GM12872 (cell line): Measurements from ENCODE around the gene PKHD1.

Source experiments
- CTCF ChIP-seq: IDR thresholded peaks from 3 replicates; pipeline ENCODE4 v1.5.1; 2011; ENCODE audit warnings: low read depth, mild to moderate bottlenecking, low read length, moderate library complexity; ENCODE audit not compliant: insufficient read depth

PKHD1 gene

DNA sequence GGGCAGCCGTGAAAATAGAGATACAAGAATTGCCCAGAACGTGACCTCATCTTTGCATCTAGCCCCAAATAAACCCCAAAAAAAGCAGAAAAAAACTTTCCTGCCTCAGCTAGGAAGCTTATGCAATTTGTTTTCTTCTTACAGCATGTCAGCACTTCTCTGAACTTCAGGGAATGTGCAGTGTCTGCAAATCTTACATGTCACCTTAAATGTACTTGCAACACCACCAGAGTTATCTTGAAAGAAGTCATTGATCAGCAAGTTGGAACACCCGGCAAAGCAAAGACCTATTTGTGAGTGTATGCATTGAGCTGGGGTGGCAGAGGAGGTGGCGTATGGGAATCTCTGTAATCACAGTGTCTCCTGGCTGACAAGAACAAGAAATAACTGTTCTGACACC, 123.4 kb downstream of the PKHD1 start:
- no peak for TF ChIP-seq CTCF

GRCh38 chr6:51962354-51962753, 125.1 kb downstream of the PKHD1 start:
- no peak for TF ChIP-seq CTCF

- TF ChIP-seq CTCF: no peak
These were observed 127.0 kb downstream of the PKHD1 start for GRCh38 chr6:51960419-51960818.

DNA sequence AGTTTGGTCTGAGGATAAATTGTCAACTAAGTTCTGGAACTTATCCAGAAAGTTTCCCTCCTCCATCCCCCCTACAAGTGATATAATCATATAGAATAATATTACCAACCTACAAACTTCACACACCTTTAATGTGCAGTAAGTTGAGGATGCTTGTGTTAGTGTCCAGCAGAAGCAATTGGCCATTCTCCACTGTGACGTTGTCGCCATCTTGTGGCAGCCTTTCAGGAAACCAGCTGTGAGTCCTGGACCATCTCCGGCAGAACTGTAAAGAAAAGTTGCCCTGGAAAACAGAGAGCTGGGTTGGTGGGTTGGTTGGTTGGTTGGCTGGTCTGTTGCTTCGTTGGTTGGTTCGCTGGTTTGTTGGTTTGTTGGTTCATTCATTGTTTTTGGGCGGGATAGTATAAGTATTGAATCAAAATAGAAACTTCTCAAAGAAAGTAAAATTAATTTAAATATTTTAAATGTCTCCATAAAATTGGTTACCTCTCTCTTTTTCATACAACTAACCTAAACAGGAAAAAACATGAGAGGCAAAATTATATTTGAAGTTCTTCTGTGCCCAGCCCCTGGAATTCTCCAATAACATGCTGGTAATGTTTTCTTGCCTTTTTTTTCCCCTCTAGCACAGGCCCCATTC, 127.5 kb downstream of the PKHD1 start:
- TF ChIP-seq CTCF: peak; percentile 85

DNA sequence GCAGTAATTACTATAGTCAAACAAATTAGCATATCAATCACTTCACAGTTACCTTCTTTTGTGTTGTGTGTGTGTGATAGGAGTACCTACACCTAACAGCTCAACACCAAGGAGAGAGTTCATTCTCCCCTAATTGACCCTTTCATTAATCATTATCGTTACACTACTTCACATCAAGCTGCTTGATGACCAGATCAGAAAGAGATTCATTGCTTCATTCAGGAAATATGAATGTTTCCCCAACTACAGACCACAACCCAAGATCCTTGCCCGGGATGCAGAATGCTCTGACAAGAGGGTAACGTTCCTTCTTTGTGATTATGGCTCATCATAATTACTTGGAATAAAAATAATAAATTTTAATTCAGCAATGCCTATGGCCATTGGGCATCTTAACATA, 132.7 kb downstream of the PKHD1 start:
- no peak for TF ChIP-seq CTCF

GRCh38 chr6:51953246-51953645, 134.2 kb downstream of the PKHD1 start:
- no peak for TF ChIP-seq CTCF

DNA sequence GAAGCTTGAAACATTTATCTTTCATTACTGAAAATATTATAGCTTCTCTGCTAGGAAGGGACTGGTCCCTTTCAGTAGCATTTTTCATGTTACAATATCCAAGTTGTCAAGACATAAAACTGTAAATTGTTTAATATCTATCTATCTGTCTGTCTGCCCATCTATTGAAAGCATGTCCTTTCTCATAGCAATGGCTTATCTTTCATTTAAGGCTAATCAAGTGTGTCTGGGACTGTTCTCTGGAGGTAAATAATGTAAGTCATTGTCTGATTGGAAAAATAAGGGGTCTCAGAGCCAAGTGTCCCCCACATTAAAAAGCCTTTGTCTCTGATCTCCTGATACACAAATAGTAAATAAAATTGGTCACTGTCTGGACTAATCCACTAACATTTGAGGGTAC, 135.5 kb downstream of the PKHD1 start:
- TF ChIP-seq CTCF: no peak
